H1 (cell line): Measurements from ENCODE around the gene FRMD3. TPM values are rescaled to one million over a fixed set of nuclear protein-coding genes. Genes with fewer than 3 reads are reported as not detected.

Source experiments
- CTCF ChIA-PET: fragments of 300-600 bp; sonication (Branson Sonifier 250); formaldehyde crosslinking; loops from one replicate; lab custom pipeline; 2021; ENCODE audit not compliant: partially characterized antibody; lab: Charles Lee
- POLR2A ChIA-PET: fragments of 300-600 bp; sonication (Branson Sonifier 250); formaldehyde crosslinking; loops from one replicate; lab custom pipeline; 2021; ENCODE audit warnings: inconsistent platforms; ENCODE audit not compliant: partially characterized antibody; lab: Charles Lee
- DNase-seq, 2 experiments: peaks; one replicate each; pipeline versions ENCODE4 v3.0.0 to v3.0.0-alpha.2; 2010 to 2022; ENCODE audit warnings: low spot score in 2 of 2, low read depth in 1 of 2, mixed read lengths in 1 of 2
- FAIRE-seq: peaks from 2 replicates; lab custom pipeline; 2011; peaks lifted over from hg19 to GRCh38; lab: Jason Lieb, UNC
- H2AFZ ChIP-seq: 2 replicates; pipeline ENCODE4 v1.8.1; 2012; ENCODE audit warnings: low read length, inconsistent platforms
- H2AK5ac ChIP-seq: 2 replicates; pipeline ENCODE4 v1.6.1; 2013; ENCODE audit warnings: low read depth, low read length
- H2BK120ac ChIP-seq: replicated peaks from 2 replicates; pipeline ENCODE3; 2013; ENCODE audit warnings: low read depth, low read length, inconsistent platforms
- H2BK12ac ChIP-seq: 2 replicates; pipeline ENCODE4 v1.6.1; 2013; ENCODE audit warnings: low read depth, low read length
- H2BK15ac ChIP-seq: 2 replicates; pipeline ENCODE4 v1.6.1; 2013; ENCODE audit warnings: low read length
- H2BK20ac ChIP-seq: 2 replicates; pipeline ENCODE4 v1.6.1; 2013; ENCODE audit warnings: low read length
- H2BK5ac ChIP-seq: 2 replicates; pipeline ENCODE4 v1.6.1; 2013; ENCODE audit warnings: low read depth, low read length
- H3K14ac ChIP-seq: 2 replicates; pipeline ENCODE4 v1.6.1; 2013; ENCODE audit warnings: inconsistent platforms; ENCODE audit not compliant: insufficient read length
- H3K18ac ChIP-seq: 2 replicates; pipeline ENCODE4 v1.6.1; 2013; ENCODE audit warnings: low read length; ENCODE audit errors: extremely low read depth
- H3K23ac ChIP-seq: 2 replicates; pipeline ENCODE4 v1.6.1; 2013; ENCODE audit warnings: inconsistent platforms; ENCODE audit not compliant: insufficient read length
- H3K23me2 ChIP-seq: 2 replicates; pipeline ENCODE4 v1.6.1; 2013; ENCODE audit warnings: low read depth, low read length
- H3K27ac ChIP-seq: 2 replicates; pipeline ENCODE4 v1.6.1; 2011; ENCODE audit warnings: low read depth, low read length, inconsistent platforms
- H3K27me3 ChIP-seq, 4 experiments: replicated peaks in 1 of 4; 1 replicate in 1 of 4; 2 replicates in 3 of 4; pipeline versions ENCODE4 v1.6.1 to v1.8.1; 2011 to 2013; ENCODE audit warnings: low read length in 3 of 4, mild to moderate bottlenecking in 3 of 4, inconsistent platforms in 2 of 4, mixed read lengths in 2 of 4, moderate library complexity in 1 of 4; ENCODE audit not compliant: control insufficient read depth in 3 of 4, insufficient read depth in 3 of 4; ENCODE audit errors: extremely low read depth in 1 of 4
- H3K36me3 ChIP-seq, 4 experiments: 2 replicates each; pipeline versions ENCODE4 v1.6.1 to v1.8.1; 2011 to 2013; ENCODE audit warnings: mild to moderate bottlenecking in 4 of 4, low read length in 3 of 4, moderate library complexity in 2 of 4, control low read depth in 1 of 4, inconsistent platforms in 1 of 4; ENCODE audit not compliant: insufficient read depth in 4 of 4, control insufficient read depth in 2 of 4
- H3K4ac ChIP-seq: replicated peaks from 2 replicates; pipeline ENCODE3; 2013; ENCODE audit warnings: low read length, low read depth, mixed read lengths, inconsistent platforms; ENCODE audit not compliant: insufficient read length
- H3K4me1 ChIP-seq, 4 experiments: replicated peaks in 1 of 4; 1 replicate in 1 of 4; 2 replicates in 3 of 4; pipeline versions ENCODE4 v1.6.1 to v1.8.1; 2011 to 2013; ENCODE audit warnings: low read length in 3 of 4, inconsistent platforms in 2 of 4, mixed read lengths in 1 of 4; ENCODE audit not compliant: insufficient read depth in 4 of 4, control insufficient read depth in 3 of 4
- H3K4me2 ChIP-seq, 2 experiments: 2 replicates each; pipeline versions ENCODE4 v1.6.1 to v1.8.1; 2011 to 2013; ENCODE audit warnings: low read depth in 2 of 2, low read length in 2 of 2, control low read depth in 1 of 2, inconsistent platforms in 1 of 2, mild to moderate bottlenecking in 1 of 2; ENCODE audit not compliant: insufficient read depth in 1 of 2
- H3K4me3 ChIP-seq, 4 experiments: fragments of 200-600, 300-600 bp in 1 of 4; sonication (generic), shearing (Covaris generic), sonication (Bioruptor Twin) in 1 of 4; 2 replicates each; pipeline versions ENCODE4 v1.5.1 to v1.8.1; 2011 to 2016; ENCODE audit warnings: low read length in 4 of 4, low read depth in 3 of 4, control low read depth in 2 of 4, inconsistent platforms in 2 of 4, mild to moderate bottlenecking in 2 of 4, mixed read lengths in 1 of 4, moderate library complexity in 1 of 4; ENCODE audit not compliant: insufficient read depth in 2 of 4; ENCODE audit errors: extremely low read depth in 1 of 4
- H3K56ac ChIP-seq: replicated peaks from 2 replicates; pipeline ENCODE3; 2013; ENCODE audit warnings: low read depth, mild to moderate bottlenecking, mixed read lengths, low read length, inconsistent platforms; ENCODE audit not compliant: insufficient read length
- H3K79me1 ChIP-seq: 2 replicates; pipeline ENCODE4 v1.6.1; 2013; ENCODE audit warnings: low read depth, low read length, control low read depth
- H3K79me2 ChIP-seq, 2 experiments: 2 replicates each; pipeline versions ENCODE4 v1.6.1 to v1.8.1; 2012 to 2013; ENCODE audit warnings: low read length in 2 of 2, mild to moderate bottlenecking in 2 of 2, inconsistent platforms in 1 of 2; ENCODE audit not compliant: insufficient read depth in 2 of 2, control insufficient read depth in 1 of 2
- H3K9ac ChIP-seq, 4 experiments: replicated peaks in 1 of 4; 1 replicate in 1 of 4; 2 replicates in 3 of 4; pipeline versions ENCODE4 v1.6.1 to v1.8.1; 2011 to 2013; ENCODE audit warnings: low read depth in 3 of 4, low read length in 3 of 4, control low read depth in 2 of 4, mild to moderate bottlenecking in 2 of 4, moderate library complexity in 2 of 4, inconsistent platforms in 1 of 4; ENCODE audit errors: extremely low read depth in 1 of 4
- H3K9me3 ChIP-seq, 2 experiments: 2 replicates each; pipeline versions ENCODE4 v1.6.1 to v1.8.1; 2012 to 2013; ENCODE audit warnings: mild to moderate bottlenecking in 2 of 2, moderate library complexity in 2 of 2, control low read depth in 1 of 2, inconsistent platforms in 1 of 2, low read depth in 1 of 2, low read length in 1 of 2, mixed read lengths in 1 of 2; ENCODE audit not compliant: insufficient read depth in 2 of 2
- H4K20me1 ChIP-seq, 2 experiments: replicated peaks in 1 of 2; 2 replicates each; pipeline versions ENCODE3 to v1.8.1; 2011 to 2013; ENCODE audit warnings: inconsistent platforms in 2 of 2, low read length in 2 of 2, mild to moderate bottlenecking in 1 of 2; ENCODE audit not compliant: insufficient read depth in 2 of 2, control insufficient read depth in 1 of 2
- H4K5ac ChIP-seq: 2 replicates; pipeline ENCODE4 v1.6.1; 2013; ENCODE audit warnings: low read length, low read depth, mixed read lengths, inconsistent platforms; ENCODE audit not compliant: insufficient read length
- H4K8ac ChIP-seq: 2 replicates; pipeline ENCODE4 v1.8.0; 2013; ENCODE audit warnings: mild to moderate bottlenecking, moderate library complexity, low read length, inconsistent platforms; ENCODE audit not compliant: insufficient read depth; ENCODE audit errors: extremely low read depth
- H4K91ac ChIP-seq: replicated peaks from 2 replicates; pipeline ENCODE3; 2013; ENCODE audit warnings: low read length, mixed read lengths, inconsistent platforms; ENCODE audit not compliant: insufficient read length
- WGBS, 2 experiments: shearing (Covaris generic) in 1 of 2; methylation state at CpG; one replicate each; pipeline versions ENCODE4 v1.1.6 to v1.1.7; 2013 to 2015; ENCODE audit warnings: low lambda C conversion rate in 2 of 2, mixed read lengths in 2 of 2, inconsistent platforms in 1 of 2, low coverage in 1 of 2, missing lambda C conversion rate in 1 of 2; ENCODE audit not compliant: insufficient replicate concordance in 2 of 2, insufficient coverage in 1 of 2, insufficient read length in 1 of 2; ENCODE audit errors: extremely low coverage in 1 of 2, missing lambda C conversion rate in 1 of 2; 5-methylcytosine and 5-hydroxymethylcytosine counted together
- polyA plus RNA-seq, 7 experiments: library from polyadenylated mRNA; depleted of rRNA in 3 of 7; stranded (reverse) in 5 of 7; unstranded in 2 of 7; fragments of >200 nt in 5 of 7; fragments of 200-250 nt in 2 of 7; gene quantifications; 1 replicate in 5 of 7; 2 replicates in 1 of 7; 4 replicates in 1 of 7; pipeline versions ENCODE4 v1.2.1 to v1.2.3, GENCODE V29; 2011 to 2013; ENCODE audit warnings: missing spikeins in 2 of 7, mixed read lengths in 2 of 7
- total RNA-seq: library from RNA; stranded (reverse); fragmentation: NEBNext Ultra II Directional; extraction: Animal tissue kit (Norgen Biotek cat#: 25700); gene quantifications from 2 replicates; pipeline ENCODE4 v1.2.1, GENCODE V29; 2021

FRMD3 gene
- total and polyA plus RNA-seq, 2 of the 8 experiments (the other 6 are each of a cell fraction or from before 2014, with no cell fraction given) = 0.15 to 1.4 TPM

GRCh38 chr9:83432877-83433550 lies 105.2 kb downstream of the FRMD3 start:
- Histone ChIP-seq H3K36me3 (0 out of 8 replicates have a peak, but pooled peaks cover 0 to 5% (median 0%) of the 10 kb centered on the region in 4 experiments), H3K56ac (no peak overlapping the region), H3K27ac (no peak overlapping the region), H2BK15ac (no peak overlapping the region), H3K14ac (no peak overlapping the region), H2BK20ac (no peak overlapping the region), H3K9me3 (peaks cover 5 to 6% of the 10 kb centered on the region in 2 experiments; a peak in 2 of 4 replicates), H2BK12ac (no peak overlapping the region), H3K23ac (no peak overlapping the region), H3K4me2 (no peak overlapping the region), H2AK5ac (no peak overlapping the region), H3K4ac (no peak overlapping the region), H2BK5ac (no peak overlapping the region), H4K5ac (no peak overlapping the region), H2BK120ac (no peak overlapping the region), H3K4me3 (no peak overlapping the region), H3K79me2 (no peaks in the 10 kb centered on the region), H3K79me1 (no peaks in the 10 kb centered on the region), H3K18ac (no peak overlapping the region), H4K91ac (no peak overlapping the region), H3K9ac (no peak overlapping the region), H4K20me1 (no peaks in the 10 kb centered on the region), H3K23me2 (no peaks in the 10 kb centered on the region), H4K8ac (no peak overlapping the region), H3K4me1 (peaks cover 0 to 8% (median 6%) of the 10 kb centered on the region in 4 experiments; a peak in 4 of 7 replicates), H2AFZ (no peak overlapping the region), H3K27me3 (no peaks in the 10 kb centered on the region)
- ChIA-PET POLR2A (no interaction called here), CTCF (interaction anchor here (0.7 to 2.5 kb wide), 5 partner anchors 99 to 213 kb away, joined by 3 to 7 read pairs (median 3); partner anchors contain the start of gene FRMD3)
- 92% methylated on average over 2 of the region's 2 CpGs; no CpG with 5 or more reads in 1 of the 2 experiments for WGBS, 2 experiments
- DNase-seq (no peak), FAIRE-seq (no peak)
